ACC112 (cell line): ENCODE measurements around the gene ZC3H10.

Experiments
- H2AFZ ChIP-seq: fragments of 200-600 bp; sonication (generic); one replicate; pipeline ENCODE4 v1.6.0; 2017; ENCODE audit warnings: antibody characterized with exemption, low read length; ENCODE audit not compliant: unreplicated experiment
- H3K27ac ChIP-seq: fragments of 200-600 bp; sonication (generic); 2 replicates; pipeline ENCODE4 v1.5.1; 2014; ENCODE audit warnings: low read depth, mild to moderate bottlenecking, antibody characterized with exemption, low read length, moderate library complexity
- H3K27me3 ChIP-seq: fragments of 200-600 bp; sonication (generic); 2 replicates; pipeline ENCODE4 v1.6.1; 2014; ENCODE audit warnings: mild to moderate bottlenecking, antibody characterized with exemption, low read length, moderate library complexity, mixed read lengths; ENCODE audit not compliant: insufficient read depth
- H3K36me3 ChIP-seq: fragments of 200-600 bp; sonication (generic); 2 replicates; pipeline ENCODE4 v1.6.1; 2016; ENCODE audit warnings: mild to moderate bottlenecking, antibody characterized with exemption, low read length, moderate library complexity, mixed read lengths; ENCODE audit not compliant: insufficient read depth
- H3K4me1 ChIP-seq: fragments of 200-600 bp; sonication (generic); one replicate; pipeline ENCODE4 v1.6.1; 2016; ENCODE audit warnings: low read length, mixed read lengths; ENCODE audit not compliant: insufficient read depth, unreplicated experiment, control insufficient read depth
- H3K4me3 ChIP-seq: fragments of 200-600 bp; sonication (generic); 2 replicates; pipeline ENCODE4 v1.5.1; 2014; ENCODE audit warnings: mild to moderate bottlenecking, low read depth, low read length
- H3K79me2 ChIP-seq: fragments of 200-600 bp; sonication (generic); one replicate; pipeline ENCODE4 v1.6.0; 2016; ENCODE audit warnings: low read length; ENCODE audit not compliant: control insufficient read depth, unreplicated experiment, insufficient read depth

The ZC3H10 gene

GRCh38 chr12:56103066-56103711 lies 14.9 kb upstream of the ZC3H10 start:
- Histone ChIP-seq H3K4me3 (peak overlapping the region; percentile 87), H3K79me2 (peaks cover 35% of the 10 kb centered on the region), H3K36me3 (peaks cover 14% of the 10 kb centered on the region), H3K27ac (no peak overlapping the region), H3K4me1 (peaks cover 18% of the 10 kb centered on the region), H2AFZ (peak overlapping the region; percentile 76), H3K27me3 (no peaks in the 10 kb centered on the region; the same call in 1 of the 2 replicates)

GRCh38 chr12:56103823-56104108 lies 14.3 kb upstream of the ZC3H10 start:
- H2AFZ ChIP-seq, result peak overlapping the region; percentile 76
- peak overlapping the region; percentile 87 for H3K4me3 ChIP-seq
- no peaks in the 10 kb centered on the region for H3K27me3 ChIP-seq
- no peak overlapping the region for H3K27ac ChIP-seq
- H3K36me3 ChIP-seq, result peaks cover 19% of the 10 kb centered on the region
- H3K4me1 ChIP-seq, result peaks cover 18% of the 10 kb centered on the region
- H3K79me2 ChIP-seq, result peaks cover 35% of the 10 kb centered on the region

- peaks cover 35% of the 10 kb centered on the region for H3K79me2 ChIP-seq
- H2AFZ ChIP-seq, result peak within 1 kb of the TSS; percentile 84
- H3K4me3 ChIP-seq, result peak within 1 kb of the TSS; percentile 87
- no peaks in the 10 kb centered on the region for H3K27me3 ChIP-seq
- H3K36me3 ChIP-seq, result peaks cover 19% of the 10 kb centered on the region
- H3K27ac ChIP-seq, result peak within 1 kb of the TSS; percentile 49
- H3K4me1 ChIP-seq, result peaks cover 18% of the 10 kb centered on the region
Measured at GRCh38 chr12:56104109-56104814, 13.8 kb upstream of the ZC3H10 start, which contains the start of gene PA2G4. TSS of gene PA2G4 (plus strand) at chr12:56104559. CDS start at chr12:56104738, 179 bp downstream.

DNA sequence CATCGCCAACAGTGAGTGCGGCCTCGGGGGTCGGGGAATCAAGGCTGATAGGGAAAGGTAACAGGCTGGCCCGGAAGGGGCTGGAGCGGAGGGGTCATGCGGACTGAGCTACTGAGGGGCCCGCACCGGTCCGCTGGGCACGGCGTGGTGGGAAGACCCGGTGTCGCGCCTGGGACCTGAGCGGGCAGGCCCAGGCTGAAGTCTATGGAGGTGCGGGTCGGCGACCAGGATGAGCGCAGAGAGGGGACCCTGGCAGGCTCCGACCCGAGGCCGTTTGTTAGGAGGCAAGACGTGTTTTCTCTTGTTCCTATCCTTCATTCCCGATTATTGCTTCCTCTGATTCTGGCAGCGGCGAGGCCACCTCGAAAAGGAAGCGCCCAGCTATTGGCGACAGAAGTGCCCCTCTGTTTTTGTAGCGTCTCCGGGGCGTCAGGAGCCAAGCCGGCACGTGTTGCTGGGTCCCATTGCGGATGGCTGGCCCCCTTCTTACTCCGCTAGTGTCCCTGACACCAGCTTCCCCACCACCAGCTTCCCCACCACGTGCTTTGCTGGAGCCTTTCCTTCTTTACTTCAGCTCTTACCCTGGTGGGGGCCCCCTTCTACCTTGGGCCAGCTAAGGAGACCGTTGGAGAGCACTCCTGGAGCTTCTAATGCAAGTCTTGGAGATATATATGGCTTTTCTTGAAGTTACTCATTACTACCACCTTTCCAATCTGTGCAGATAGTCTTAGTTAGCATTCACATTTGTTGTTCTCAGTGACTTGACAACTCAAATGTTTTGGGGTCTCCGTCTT lies 13.1 kb upstream of the ZC3H10 start:
- H3K79me2 ChIP-seq, result peaks cover 35% of the 10 kb centered on the region
- peaks cover 19% of the 10 kb centered on the region for H3K36me3 ChIP-seq
- no peaks in the 10 kb centered on the region for H3K27me3 ChIP-seq
- H3K4me3 ChIP-seq, result peak overlapping the region; percentile 87
- peaks cover 18% of the 10 kb centered on the region for H3K4me1 ChIP-seq
- peak overlapping the region; percentile 84 for H2AFZ ChIP-seq
- peak overlapping the region; percentile 49 for H3K27ac ChIP-seq

GRCh38 chr12:56105609-56105902 lies 12.5 kb upstream of the ZC3H10 start:
- no peak overlapping the region for H2AFZ ChIP-seq
- peaks cover 23% of the 10 kb centered on the region for H3K36me3 ChIP-seq
- H3K79me2 ChIP-seq, result peaks cover 35% of the 10 kb centered on the region
- H3K4me1 ChIP-seq, result peaks cover 18% of the 10 kb centered on the region
- no peaks in the 10 kb centered on the region for H3K27me3 ChIP-seq
- H3K27ac ChIP-seq, result peak overlapping the region; percentile 49; the same call in 1 of the 2 replicates
- peak overlapping the region; percentile 87 for H3K4me3 ChIP-seq

- no peak overlapping the region for H3K4me3 ChIP-seq
- no peak overlapping the region for H3K27ac ChIP-seq
- H3K4me1 ChIP-seq, result peaks cover 18% of the 10 kb centered on the region
- H3K79me2 ChIP-seq, result peaks cover 35% of the 10 kb centered on the region
- no peak overlapping the region for H2AFZ ChIP-seq
- H3K36me3 ChIP-seq, result peaks cover 35% of the 10 kb centered on the region
- H3K27me3 ChIP-seq, result no peaks in the 10 kb centered on the region
Measured at GRCh38 chr12:56107242-56107641, 10.8 kb upstream of the ZC3H10 start.

DNA sequence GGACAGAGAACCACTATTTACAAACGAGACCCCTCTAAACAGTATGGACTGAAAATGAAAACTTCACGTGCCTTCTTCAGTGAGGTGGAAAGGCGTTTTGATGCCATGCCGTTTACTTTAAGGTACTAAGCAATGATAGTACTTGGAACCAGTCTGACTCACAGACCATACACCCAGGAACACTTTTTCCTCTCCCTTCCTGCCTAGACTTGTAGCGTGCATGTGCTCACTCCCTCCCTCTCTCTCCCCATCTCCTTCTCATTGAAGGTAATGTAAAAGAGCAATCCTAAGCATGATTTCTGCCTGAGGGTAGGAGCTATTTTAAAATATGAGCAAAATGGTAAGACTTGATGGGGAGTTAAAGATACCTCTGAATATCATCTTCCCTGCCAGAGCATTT lies 7.5 kb upstream of the ZC3H10 start:
- Histone ChIP-seq H3K4me1 (peaks cover 16% of the 10 kb centered on the region), H2AFZ (no peak overlapping the region), H3K79me2 (peaks cover 22% of the 10 kb centered on the region), H3K27me3 (no peaks in the 10 kb centered on the region), H3K4me3 (no peak overlapping the region), H3K27ac (no peak overlapping the region), H3K36me3 (peaks cover 41% of the 10 kb centered on the region)

- Histone ChIP-seq H3K4me1 (peaks cover 9% of the 10 kb centered on the region), H3K36me3 (peaks cover 28% of the 10 kb centered on the region), H3K79me2 (peaks cover 13% of the 10 kb centered on the region), H3K27ac (no peak overlapping the region), H3K27me3 (no peaks in the 10 kb centered on the region), H3K4me3 (no peak overlapping the region), H2AFZ (no peak overlapping the region)
Measured at GRCh38 chr12:56114084-56114483, 4.0 kb upstream of the ZC3H10 start.

DNA sequence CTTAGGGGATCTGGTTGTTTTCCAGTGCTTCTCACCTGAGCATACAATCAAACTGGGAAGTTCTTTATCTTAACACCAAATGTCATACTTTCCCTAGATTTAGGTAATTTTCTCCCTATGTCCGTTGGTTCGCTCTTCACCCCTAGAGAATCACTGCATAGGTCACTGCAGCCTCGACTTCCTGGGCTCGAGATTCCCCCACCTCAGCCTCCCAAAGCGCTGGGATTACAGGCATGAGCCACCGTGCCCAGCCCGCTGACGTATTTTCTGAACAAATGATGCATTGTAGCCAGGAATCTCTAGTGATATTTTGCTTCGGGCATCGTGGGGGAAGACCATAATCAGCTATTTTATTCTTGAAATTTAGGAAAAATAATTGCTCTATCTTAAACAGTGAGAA lies 2.7 kb upstream of the ZC3H10 start:
- peak overlapping the region; percentile 94 for H3K27ac ChIP-seq
- peak overlapping the region; percentile 97 for H2AFZ ChIP-seq
- H3K36me3 ChIP-seq, result peaks cover 26% of the 10 kb centered on the region
- peaks cover 20% of the 10 kb centered on the region for H3K4me1 ChIP-seq
- H3K27me3 ChIP-seq, result no peaks in the 10 kb centered on the region
- peak overlapping the region; percentile 93 for H3K4me3 ChIP-seq
- peaks cover 14% of the 10 kb centered on the region for H3K79me2 ChIP-seq

DNA sequence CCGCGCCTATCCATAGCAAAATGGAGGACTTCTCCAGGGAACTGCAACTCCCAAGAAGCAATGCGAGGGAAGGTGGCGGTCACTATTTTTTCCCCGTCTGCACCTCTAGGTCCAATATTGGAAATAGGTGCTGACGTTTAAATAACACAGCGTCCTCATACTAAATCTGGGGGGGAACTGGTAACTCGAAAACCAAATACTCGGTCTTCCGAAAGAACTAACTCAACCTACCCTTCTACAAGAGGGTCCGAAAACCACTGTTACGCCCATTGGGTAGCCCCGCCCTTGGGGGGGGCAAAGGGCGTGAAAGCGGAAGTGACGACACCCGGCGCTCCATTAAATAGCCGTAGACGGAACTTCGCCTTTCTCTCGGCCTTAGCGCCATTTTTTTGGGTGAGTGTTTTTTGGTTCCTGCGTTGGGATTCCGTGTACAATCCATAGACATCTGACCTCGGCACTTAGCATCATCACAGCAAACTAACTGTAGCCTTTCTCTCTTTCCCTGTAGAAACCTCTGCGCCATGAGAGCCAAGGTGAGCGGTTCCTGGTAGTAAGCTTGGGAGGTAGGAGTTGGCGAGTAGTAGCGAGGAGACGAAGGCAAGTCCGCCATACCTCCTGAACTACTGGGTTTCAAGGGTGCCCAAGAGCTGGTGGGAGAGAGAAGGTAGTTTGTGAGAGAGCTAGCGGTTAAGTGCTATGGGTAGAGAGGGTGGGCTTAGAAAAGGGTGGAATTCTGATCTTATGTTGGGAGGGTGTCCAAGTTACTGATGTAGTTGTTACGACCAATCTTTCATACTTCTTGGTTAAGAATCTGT lies 1.6 kb upstream of the ZC3H10 start, which contains the start of gene RPL41:
Gene RPL41, plus strand, starts transcription at position 367 of the 815 bp plus-strand sequence.
- H3K27me3 ChIP-seq, result no peaks in the 10 kb centered on the region
- peak within 1 kb of the TSS; percentile 94 for H3K27ac ChIP-seq
- peak within 1 kb of the TSS; percentile 97 for H2AFZ ChIP-seq
- peaks cover 15% of the 10 kb centered on the region for H3K36me3 ChIP-seq
- H3K4me3 ChIP-seq, result peak within 1 kb of the TSS; percentile 93
- H3K79me2 ChIP-seq, result peaks cover 14% of the 10 kb centered on the region
- H3K4me1 ChIP-seq, result peaks cover 21% of the 10 kb centered on the region
